CD4-positive, alpha-beta T cell treated with Interleukin-6 at 100 ng/mL for 8 hours (primary cell): Measurements from ENCODE around the gene GPR137.
A peak's percentile ranks its signal among the peaks of the same experiment; 100 is the strongest.
"Not testable (repeated sequence)": the region's sequence is repeated elsewhere in the genome, so short reads cannot be mapped to it uniquely, and the experiment has no call there.

Experiments
- DNase-seq: peaks from one replicate; pipeline ENCODE4 v3.0.0-alpha.2; 2020; ENCODE audit warnings: mixed read lengths, low spot score

GPR137 gene

DNA sequence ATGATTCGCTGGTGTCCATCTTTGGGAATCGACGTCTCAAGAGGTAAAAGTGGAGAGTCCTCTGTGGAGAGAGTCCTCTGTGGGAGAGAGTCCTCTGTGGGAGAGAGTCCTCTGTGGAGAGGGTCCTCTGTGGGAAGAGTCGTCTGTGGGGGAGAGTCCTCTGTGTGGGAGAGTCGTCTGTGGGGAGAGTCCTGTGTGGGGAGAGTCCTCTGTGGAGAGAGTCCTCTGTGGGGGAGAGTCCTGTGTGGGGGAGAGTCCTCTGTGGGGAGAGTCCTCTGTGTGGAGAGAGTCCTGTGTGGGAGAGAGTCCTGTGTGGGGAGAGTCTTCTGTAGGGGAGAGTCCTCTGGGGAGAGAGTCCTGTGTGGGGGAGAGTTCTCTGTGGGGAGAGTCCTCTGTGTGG is 35.4 kb downstream of the GPR137 start:
- DNase-seq = no peak

- DNase-seq = no peak
These were observed 35.9 kb downstream of the GPR137 start for GRCh38 chr11:64321533-64321932.

- DNase-seq = no peak
These were observed 37.2 kb downstream of the GPR137 start for GRCh38 chr11:64322925-64323260.

DNA sequence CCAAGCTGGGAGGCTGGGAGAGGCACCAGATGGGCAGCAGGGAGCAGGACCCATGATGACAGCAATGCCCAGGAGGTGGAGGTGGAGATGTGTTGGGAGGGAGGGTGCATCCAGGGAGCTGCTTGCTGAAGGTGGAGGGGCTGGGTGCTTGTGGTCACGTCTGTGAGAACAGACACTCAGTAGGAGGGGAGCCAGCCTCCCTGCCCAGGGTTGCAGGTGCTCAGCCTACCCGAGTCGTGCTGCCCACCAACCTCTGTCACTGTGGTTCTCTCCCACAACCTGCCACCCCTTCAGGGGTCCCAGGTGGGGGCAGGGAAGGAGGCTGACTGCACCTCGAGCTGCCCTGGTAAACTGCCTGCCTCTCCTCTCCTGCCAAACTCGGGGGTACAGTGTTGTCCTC is 37.7 kb downstream of the GPR137 start:
- no peak for DNase-seq

- DNase-seq = not testable (repeated sequence)
These were observed 38.3 kb downstream of the GPR137 start for GRCh38 chr11:64323984-64324383.

DNA sequence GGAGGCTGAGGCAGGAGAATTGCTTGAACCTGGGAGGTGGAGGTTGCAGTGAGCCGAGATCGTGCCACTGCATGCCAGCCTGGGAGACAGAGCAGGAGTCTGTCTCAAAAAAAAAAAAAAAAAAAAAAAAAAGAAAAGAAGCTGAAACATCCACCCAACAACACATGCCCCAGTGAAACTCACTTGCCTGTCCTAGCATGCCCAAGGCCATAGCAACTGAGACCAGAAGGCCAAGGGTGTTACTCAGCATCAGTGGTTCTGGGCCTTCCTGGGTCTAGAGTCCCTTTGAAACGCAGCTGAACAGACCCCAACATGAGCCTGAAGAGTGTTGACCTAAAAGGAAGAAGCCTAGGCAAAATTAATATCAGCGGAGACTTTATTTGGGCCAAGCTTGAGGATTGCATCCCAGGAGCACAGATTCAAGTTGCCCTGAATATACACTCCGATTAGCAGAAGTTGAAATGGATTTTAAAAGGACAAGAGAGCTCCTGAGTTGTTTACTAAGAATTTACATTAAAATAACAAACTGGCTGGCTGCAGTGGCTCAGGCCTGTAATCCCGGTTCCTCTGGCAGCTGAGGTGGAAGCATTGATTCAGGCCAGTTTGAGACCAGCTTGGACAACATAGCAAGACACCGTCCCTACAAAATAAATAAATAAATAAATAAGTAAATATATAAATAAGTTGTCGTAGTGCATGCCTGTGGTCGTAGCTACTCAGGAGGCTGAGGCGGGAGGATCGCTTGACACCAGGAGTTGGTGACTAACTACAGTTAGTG is 39.2 kb downstream of the GPR137 start:
- DNase-seq = no peak

DNA sequence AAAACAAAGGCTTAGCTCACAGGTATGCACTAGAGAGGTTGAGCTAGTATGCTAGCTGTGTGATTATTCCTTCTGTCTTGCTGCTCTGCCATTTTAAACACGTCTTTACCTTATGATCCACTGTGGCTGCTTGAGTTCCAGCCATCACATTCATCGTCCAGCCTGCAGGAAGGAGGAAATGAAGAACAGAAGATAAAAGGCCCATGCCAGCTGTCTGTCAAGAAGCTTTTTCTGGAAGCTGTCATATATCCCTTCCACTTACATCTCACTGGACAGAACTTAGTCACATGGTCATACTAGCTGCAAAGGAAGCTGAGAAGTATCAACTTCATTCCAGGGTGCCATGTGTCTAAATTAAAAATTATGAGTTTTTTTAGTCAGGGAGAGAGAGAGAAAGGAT is 41.7 kb downstream of the GPR137 start:
- DNase-seq = no peak

DNA sequence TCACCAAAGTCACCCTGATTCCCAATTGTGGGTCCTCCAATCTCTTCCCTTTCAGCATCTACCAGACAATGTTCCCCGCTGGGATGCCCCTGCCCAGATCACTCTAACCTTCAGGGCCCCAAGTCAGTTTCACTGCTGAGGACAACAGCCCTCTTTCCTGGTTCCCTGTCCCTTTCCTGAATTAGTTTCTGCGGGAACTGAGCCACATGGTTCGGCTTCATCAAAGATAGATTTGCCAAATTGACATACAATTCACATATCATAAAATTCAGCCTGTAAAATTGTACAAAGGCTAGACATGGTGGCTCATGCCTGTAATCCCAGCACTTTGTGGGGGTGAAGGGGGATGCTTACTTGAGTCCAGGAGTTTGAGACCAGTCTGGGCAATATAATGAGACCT is 42.3 kb downstream of the GPR137 start:
- no peak for DNase-seq

DNA sequence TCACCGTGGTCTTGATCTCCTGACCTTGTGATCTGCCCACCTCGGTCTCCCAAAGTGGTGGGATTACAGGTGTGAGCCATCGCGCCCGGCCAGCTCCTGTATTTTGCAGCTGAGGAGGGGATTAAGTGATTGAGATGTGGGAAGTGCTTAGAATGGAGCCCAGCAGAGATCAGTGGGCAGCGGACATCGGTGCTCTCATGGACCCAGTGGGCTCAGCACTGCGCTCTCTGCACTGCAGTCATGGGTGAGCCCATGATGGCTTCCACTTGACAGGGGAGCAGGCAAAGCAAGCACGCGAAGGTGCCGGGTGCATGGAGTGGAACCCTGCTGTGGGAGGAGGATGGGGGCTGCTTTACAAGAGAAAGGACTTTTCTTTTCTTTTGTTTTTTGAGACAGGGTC is 45.2 kb downstream of the GPR137 start:
- no peak for DNase-seq

GRCh38 chr11:64331569-64332371 is 46.1 kb downstream of the GPR137 start:
- peak; percentile 67 for DNase-seq

GRCh38 chr11:64333556-64333955 is 47.9 kb downstream of the GPR137 start:
- DNase-seq = no peak

DNA sequence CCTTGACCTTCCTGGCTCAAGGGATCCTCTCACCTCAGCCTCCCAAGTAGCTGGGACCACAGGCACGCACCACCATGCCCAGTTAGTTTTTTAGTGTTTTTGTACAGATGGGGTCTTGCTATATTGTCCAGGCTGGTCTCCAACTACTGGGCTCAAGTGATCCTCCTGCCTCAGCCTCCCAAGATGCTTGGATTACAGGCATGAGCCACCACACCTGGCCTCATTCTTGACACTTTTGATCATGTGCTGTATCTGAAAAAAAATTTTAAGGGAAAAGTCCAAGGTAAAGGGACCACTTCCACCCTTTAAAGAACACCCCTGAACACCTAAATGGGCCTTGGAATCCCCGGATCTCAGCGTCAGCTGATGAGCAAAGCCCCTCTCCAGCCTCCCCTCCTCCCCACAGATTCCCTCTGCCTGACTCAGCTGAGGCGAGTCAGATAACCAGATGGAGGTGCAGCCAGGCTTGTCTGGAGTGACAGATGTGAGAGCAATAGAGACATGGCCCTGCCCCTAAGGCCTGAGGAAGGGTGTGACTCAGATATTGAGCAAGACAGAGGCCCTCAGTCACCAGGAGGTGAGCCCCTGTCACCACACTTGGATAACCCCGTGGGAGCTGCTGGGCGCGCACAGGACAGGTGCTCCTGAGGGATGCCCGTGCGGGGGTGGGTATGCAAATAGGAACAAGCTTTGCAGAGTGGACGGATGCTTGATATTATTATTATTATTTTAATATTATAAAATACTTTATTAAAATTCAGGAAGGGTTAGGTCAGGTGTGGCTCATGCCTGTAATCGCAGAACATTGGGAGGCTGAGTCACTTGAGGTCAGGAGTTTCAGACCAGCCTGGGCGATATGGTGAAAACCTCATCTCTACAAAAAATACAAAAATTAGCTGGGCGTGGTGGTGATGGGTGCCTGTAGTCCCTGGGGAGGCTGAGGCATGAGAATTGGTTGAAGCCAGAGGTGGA is 49.4 kb downstream of the GPR137 start:
- DNase-seq = no peak

- DNase-seq = no peak
These were observed 52.0 kb downstream of the GPR137 start for GRCh38 chr11:64337538-64338249.

GRCh38 chr11:64338716-64339115 is 53.1 kb downstream of the GPR137 start:
- no peak for DNase-seq
